Measurements from ENCODE around the gene ARHGEF17. TPM values are rescaled to one million over a fixed set of nuclear protein-coding genes. Genes with fewer than 3 reads are reported as not detected.

ARHGEF17 gene
- total and polyA plus RNA-seq, 5 donors from 2014 or later, result 0.47 TPM; not detected in 4

DNA sequence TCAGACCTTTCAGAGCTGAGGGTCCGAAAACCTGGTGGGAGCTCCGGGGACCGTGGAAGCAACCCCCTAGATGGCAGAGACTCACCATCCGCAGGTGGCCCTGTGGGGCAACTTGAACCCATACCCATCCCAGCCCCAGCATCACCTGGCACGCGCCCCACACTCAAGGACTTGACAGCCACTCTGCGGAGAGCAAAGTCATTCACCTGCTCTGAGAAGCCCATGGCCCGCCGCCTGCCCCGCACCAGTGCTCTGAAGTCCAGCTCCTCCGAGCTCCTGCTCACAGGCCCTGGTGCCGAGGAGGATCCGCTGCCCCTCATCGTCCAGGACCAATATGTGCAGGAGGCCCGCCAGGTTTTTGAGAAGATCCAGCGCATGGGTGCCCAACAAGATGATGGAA lies 2.0 kb downstream of the ARHGEF17 start:
- H3K27me3 Mint-ChIP-seq, result peaks cover 39% of the 10 kb centered on the region

GRCh38 chr11:73310661-73311393 lies 2.8 kb downstream of the ARHGEF17 start:
- Mint-ChIP-seq H3K36me3 (no peaks in the 10 kb centered on the region), H3K9me3 (peaks cover 0 to 2% (median 0%) of the 10 kb centered on the region in 7 donors), H3K4me3 (peak overlapping the region in 1 of 4 donors; percentile 53), H3K4me1 (peaks cover 0 to 15% (median 8%) of the 10 kb centered on the region in 4 donors), H3K27me3 (peaks cover 34% of the 10 kb centered on the region), H3K27ac (no peak overlapping the region)
- Histone ChIP-seq H3K4me3 (ENCODE audit: low read depth, low read length) (no peak overlapping the region), H3K9me3 (ENCODE audit: control insufficient read depth in 2 of 2, low read length in 2 of 2) (no peaks in the 10 kb centered on the region), H3K27ac (ENCODE audit: insufficient read depth, low read length, poor library complexity, severe bottlenecking) (no peak overlapping the region), H3K36me3 (ENCODE audit: control insufficient read depth, insufficient read depth, low read length) (no peaks in the 10 kb centered on the region), H3K4me1 (ENCODE audit: control insufficient read depth, insufficient read depth, low read length, poor library complexity, severe bottlenecking) (peaks cover 23% of the 10 kb centered on the region), H3K27me3 (ENCODE audit: control insufficient read depth, insufficient read depth, low read length) (no peaks in the 10 kb centered on the region)
- DNase-seq (no peak), ATAC-seq (ENCODE audit: low read depth in 2 of 2) (no peak)

More for the DNA sequence above, 2.0 kb downstream of the ARHGEF17 start:
- H3K9me3 ChIP-seq (ENCODE audit: control insufficient read depth in 2 of 2, low read length in 2 of 2), result no peaks in the 10 kb centered on the region
- Mint-ChIP-seq H3K4me1 (peaks cover 0 to 15% (median 8%) of the 10 kb centered on the region in 4 donors), H3K4me3 (no peak overlapping the region), H3K36me3 (no peaks in the 10 kb centered on the region), H3K9me3 (peaks cover 0 to 2% (median 0%) of the 10 kb centered on the region in 7 donors), H3K27ac (peak overlapping the region in 2 of 3 donors; percentile 62 to 63)
- ATAC-seq (ENCODE audit: low read depth in 2 of 2) (no peak), DNase-seq (no peak)
- H3K4me3 ChIP-seq (ENCODE audit: low read depth, low read length), result no peak overlapping the region
- no peaks in the 10 kb centered on the region for H3K36me3 ChIP-seq (ENCODE audit: control insufficient read depth, insufficient read depth, low read length)
- no peak overlapping the region for H3K27ac ChIP-seq (ENCODE audit: insufficient read depth, low read length, poor library complexity, severe bottlenecking)
- peaks cover 23% of the 10 kb centered on the region for H3K4me1 ChIP-seq (ENCODE audit: control insufficient read depth, insufficient read depth, low read length, poor library complexity, severe bottlenecking)
- peaks cover 4% of the 10 kb centered on the region for H3K27me3 ChIP-seq (ENCODE audit: control insufficient read depth, insufficient read depth, low read length)

DNA sequence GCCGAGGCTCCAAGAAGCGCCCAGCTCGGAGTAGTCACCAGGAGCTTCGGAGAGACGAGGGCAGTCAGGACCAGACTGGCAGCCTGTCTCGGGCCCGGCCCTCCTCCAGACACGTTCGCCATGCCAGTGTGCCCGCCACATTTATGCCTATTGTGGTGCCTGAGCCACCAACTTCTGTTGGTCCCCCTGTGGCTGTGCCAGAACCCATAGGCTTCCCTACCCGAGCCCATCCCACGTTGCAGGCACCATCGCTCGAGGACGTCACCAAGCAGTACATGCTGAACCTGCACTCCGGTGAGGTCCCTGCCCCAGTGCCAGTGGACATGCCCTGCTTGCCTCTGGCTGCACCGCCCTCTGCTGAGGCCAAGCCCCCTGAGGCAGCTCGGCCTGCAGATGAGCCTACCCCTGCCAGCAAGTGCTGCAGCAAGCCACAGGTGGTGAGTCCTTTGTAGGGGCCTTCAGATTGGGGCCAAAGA lies 3.4 kb downstream of the ARHGEF17 start:
- peaks cover 23% of the 10 kb centered on the region for H3K4me1 ChIP-seq (ENCODE audit: control insufficient read depth, insufficient read depth, low read length, poor library complexity, severe bottlenecking)
- H3K27ac ChIP-seq (ENCODE audit: insufficient read depth, low read length, poor library complexity, severe bottlenecking), result no peak overlapping the region
- H3K4me3 Mint-ChIP-seq, result peak overlapping the region in 1 of 4 donors; percentile 53
- H3K4me3 ChIP-seq (ENCODE audit: low read depth, low read length), result no peak overlapping the region
- no peaks in the 10 kb centered on the region for H3K36me3 Mint-ChIP-seq
- H3K4me1 Mint-ChIP-seq, result peaks cover 0 to 15% (median 8%) of the 10 kb centered on the region in 4 donors
- no peaks in the 10 kb centered on the region for H3K36me3 ChIP-seq (ENCODE audit: control insufficient read depth, insufficient read depth, low read length)
- no peaks in the 10 kb centered on the region for H3K9me3 ChIP-seq (ENCODE audit: control insufficient read depth in 2 of 2, low read length in 2 of 2)
- no peak for DNase-seq
- H3K9me3 Mint-ChIP-seq, result peaks cover 0 to 2% (median 0%) of the 10 kb centered on the region in 7 donors
- H3K27me3 Mint-ChIP-seq, result peaks cover 34% of the 10 kb centered on the region
- H3K27me3 ChIP-seq (ENCODE audit: control insufficient read depth, insufficient read depth, low read length), result no peaks in the 10 kb centered on the region
- H3K27ac Mint-ChIP-seq, result peak overlapping the region in 1 of 3 donors; percentile 27
- ATAC-seq (ENCODE audit: low read depth in 2 of 2), result no peak

GRCh38 chr11:73312036-73312435 lies 4.0 kb downstream of the ARHGEF17 start:
- Histone ChIP-seq H3K27me3 (ENCODE audit: control insufficient read depth, insufficient read depth, low read length) (no peaks in the 10 kb centered on the region), H3K36me3 (ENCODE audit: control insufficient read depth, insufficient read depth, low read length) (no peaks in the 10 kb centered on the region), H3K9me3 (ENCODE audit: control insufficient read depth in 2 of 2, low read length in 2 of 2) (no peaks in the 10 kb centered on the region), H3K27ac (ENCODE audit: insufficient read depth, low read length, poor library complexity, severe bottlenecking) (no peak overlapping the region), H3K4me1 (ENCODE audit: control insufficient read depth, insufficient read depth, low read length, poor library complexity, severe bottlenecking) (peaks cover 19% of the 10 kb centered on the region), H3K4me3 (ENCODE audit: low read depth, low read length) (no peak overlapping the region)
- Mint-ChIP-seq H3K4me3 (peak overlapping the region in 1 of 4 donors; percentile 53), H3K27ac (peak overlapping the region in 1 of 3 donors; percentile 27), H3K27me3 (peaks cover 30% of the 10 kb centered on the region), H3K4me1 (peaks cover 0 to 9% (median 5%) of the 10 kb centered on the region in 4 donors), H3K36me3 (no peaks in the 10 kb centered on the region), H3K9me3 (peaks cover 0 to 2% (median 0%) of the 10 kb centered on the region in 7 donors)
- DNase-seq (no peak), ATAC-seq (ENCODE audit: low read depth in 2 of 2) (no peak)

GRCh38 chr11:73312851-73313327 lies 4.8 kb downstream of the ARHGEF17 start:
- Histone ChIP-seq H3K27me3 (ENCODE audit: control insufficient read depth, insufficient read depth, low read length) (no peaks in the 10 kb centered on the region), H3K4me3 (ENCODE audit: low read depth, low read length) (no peak overlapping the region), H3K27ac (ENCODE audit: insufficient read depth, low read length, poor library complexity, severe bottlenecking) (no peak overlapping the region), H3K36me3 (ENCODE audit: control insufficient read depth, insufficient read depth, low read length) (no peaks in the 10 kb centered on the region), H3K4me1 (ENCODE audit: control insufficient read depth, insufficient read depth, low read length, poor library complexity, severe bottlenecking) (peaks cover 13% of the 10 kb centered on the region), H3K9me3 (ENCODE audit: control insufficient read depth in 2 of 2, low read length in 2 of 2) (no peaks in the 10 kb centered on the region)
- no peak for DNase-seq
- H3K27ac Mint-ChIP-seq, result no peak overlapping the region
- ATAC-seq (ENCODE audit: low read depth in 2 of 2), result no peak
- no peaks in the 10 kb centered on the region for H3K36me3 Mint-ChIP-seq
- H3K27me3 Mint-ChIP-seq, result peaks cover 24% of the 10 kb centered on the region
- no peak overlapping the region for H3K4me3 Mint-ChIP-seq
- H3K4me1 Mint-ChIP-seq, result peaks cover 0 to 4% (median 2%) of the 10 kb centered on the region in 4 donors
- H3K9me3 Mint-ChIP-seq, result no peaks in the 10 kb centered on the region

GRCh38 chr11:73313652-73314051 lies 5.6 kb downstream of the ARHGEF17 start:
- Mint-ChIP-seq H3K36me3 (no peaks in the 10 kb centered on the region), H3K4me1 (peaks cover 0 to 4% (median 2%) of the 10 kb centered on the region in 4 donors), H3K4me3 (peak overlapping the region in 1 of 4 donors; percentile 50), H3K27me3 (peaks cover 24% of the 10 kb centered on the region), H3K9me3 (no peaks in the 10 kb centered on the region), H3K27ac (peak overlapping the region in 1 of 3 donors; percentile 18)
- DNase-seq (no peak), ATAC-seq (ENCODE audit: low read depth in 2 of 2) (no peak)
- Histone ChIP-seq H3K9me3 (ENCODE audit: control insufficient read depth in 2 of 2, low read length in 2 of 2) (no peaks in the 10 kb centered on the region), H3K27ac (ENCODE audit: insufficient read depth, low read length, poor library complexity, severe bottlenecking) (no peak overlapping the region), H3K4me3 (ENCODE audit: low read depth, low read length) (no peak overlapping the region), H3K36me3 (ENCODE audit: control insufficient read depth, insufficient read depth, low read length) (no peaks in the 10 kb centered on the region), H3K4me1 (ENCODE audit: control insufficient read depth, insufficient read depth, low read length, poor library complexity, severe bottlenecking) (peaks cover 5% of the 10 kb centered on the region), H3K27me3 (ENCODE audit: control insufficient read depth, insufficient read depth, low read length) (no peaks in the 10 kb centered on the region)

DNA sequence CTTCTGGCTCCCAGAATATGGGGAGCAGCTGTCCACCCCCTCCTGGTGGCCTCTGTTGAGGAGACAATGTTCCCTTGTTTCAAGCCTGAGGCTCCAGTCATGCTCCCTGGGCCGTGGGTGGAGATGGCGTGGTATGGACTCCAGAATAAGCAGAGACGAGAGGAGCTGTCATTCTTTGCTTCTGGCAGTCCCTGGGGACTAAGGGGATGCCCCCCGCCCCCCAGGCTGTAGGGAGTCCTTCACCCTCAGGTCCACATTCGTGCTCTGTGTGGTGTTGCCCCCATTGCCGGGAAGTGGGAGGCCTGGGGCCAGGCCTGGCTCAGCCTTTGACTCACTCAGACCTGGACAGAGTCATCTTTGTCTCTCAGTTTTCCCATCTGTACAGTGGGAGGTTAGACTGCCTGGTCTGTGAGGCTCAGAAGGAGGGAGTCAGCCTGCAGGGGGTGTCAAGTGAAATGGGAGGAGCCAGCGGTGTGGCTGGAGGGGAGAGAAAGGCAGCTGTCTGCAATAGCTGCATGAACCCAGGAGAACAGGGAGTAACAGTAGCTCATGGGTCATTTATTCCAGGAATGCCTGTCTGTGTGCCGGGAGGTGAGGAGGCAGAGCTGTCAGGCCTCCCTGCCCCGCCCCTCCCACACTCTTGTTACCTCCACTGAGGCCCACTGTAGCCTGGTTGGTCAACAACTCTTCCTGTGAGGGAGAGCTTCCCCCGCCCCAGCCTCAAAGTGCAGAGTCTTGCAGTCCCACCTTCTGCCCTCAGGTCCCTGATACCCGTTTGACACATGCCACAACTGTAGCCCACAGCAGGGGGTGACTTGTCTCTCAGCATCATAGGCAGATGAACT lies 6.3 kb downstream of the ARHGEF17 start:
- Mint-ChIP-seq H3K9me3 (no peaks in the 10 kb centered on the region), H3K27ac (no peak overlapping the region), H3K4me1 (peaks cover 0 to 4% (median 2%) of the 10 kb centered on the region in 4 donors), H3K36me3 (no peaks in the 10 kb centered on the region), H3K4me3 (peak overlapping the region in 1 of 4 donors; percentile 9), H3K27me3 (peaks cover 24% of the 10 kb centered on the region)
- Histone ChIP-seq H3K27ac (ENCODE audit: insufficient read depth, low read length, poor library complexity, severe bottlenecking) (no peak overlapping the region), H3K4me3 (ENCODE audit: low read depth, low read length) (no peak overlapping the region), H3K9me3 (ENCODE audit: control insufficient read depth in 2 of 2, low read length in 2 of 2) (no peaks in the 10 kb centered on the region), H3K27me3 (ENCODE audit: control insufficient read depth, insufficient read depth, low read length) (no peaks in the 10 kb centered on the region), H3K4me1 (ENCODE audit: control insufficient read depth, insufficient read depth, low read length, poor library complexity, severe bottlenecking) (no peaks in the 10 kb centered on the region), H3K36me3 (ENCODE audit: control insufficient read depth, insufficient read depth, low read length) (no peaks in the 10 kb centered on the region)
- DNase-seq (no peak), ATAC-seq (ENCODE audit: low read depth in 2 of 2) (no peak)
